Gastroesophageal sphincter (tissue), 3 donors: Measurements from ENCODE around the gene STXBP5L.

ENCODE experiments used
- CTCF ChIP-seq, 4 experiments: fragments of 200-600 bp in 2 of 4; fragments of 450-650 bp in 2 of 4; sonication (generic) in 1 of 4; IDR thresholded peaks; one replicate each; pipeline ENCODE4 v1.5.1; 2017 to 2019; ENCODE audit warnings: antibody characterized with exemption in 4 of 4, mild to moderate bottlenecking in 2 of 4, moderate library complexity in 2 of 4
- EP300 ChIP-seq: sonication (generic); formaldehyde crosslinking; IDR thresholded peaks from one replicate; pipeline ENCODE4 v1.6.1; 2017; ENCODE audit warnings: antibody characterized with exemption, mild to moderate bottlenecking
- POLR2A ChIP-seq, 2 donors: fragments of 450-650 bp; IDR thresholded peaks; one replicate each; pipeline ENCODE4 v1.6.1; 2017; ENCODE audit warnings: antibody characterized with exemption in 2 of 2, mild to moderate bottlenecking in 2 of 2, moderate library complexity in 1 of 2
- POLR2AphosphoS5 ChIP-seq: sonication (generic); formaldehyde crosslinking; IDR thresholded peaks from one replicate; pipeline ENCODE4 v1.6.1; 2017; ENCODE audit warnings: antibody characterized with exemption

DNA sequence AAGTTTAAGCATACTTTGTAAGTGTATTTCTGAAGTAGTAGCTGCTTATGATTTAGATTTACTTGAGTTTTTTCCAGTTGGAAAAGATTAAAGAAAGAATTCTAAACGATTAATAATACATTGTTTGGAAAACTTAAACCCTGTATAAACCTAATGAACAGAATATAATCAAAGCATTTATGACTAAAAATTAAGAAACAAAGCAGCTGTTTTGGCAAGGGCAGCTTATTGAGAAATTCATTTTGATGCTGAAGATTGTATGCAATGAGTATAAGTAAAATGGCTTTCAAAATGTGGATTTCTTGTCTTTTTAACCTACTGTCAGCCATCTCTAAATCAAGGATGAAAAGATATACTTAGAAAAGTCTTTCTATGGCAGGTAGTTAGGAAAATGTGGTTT is 497.6 kb downstream of the STXBP5L start:
- no peak for TF ChIP-seq CTCF (IDR thresholded peaks at IDR 0.05)
- TF ChIP-seq POLR2A (IDR thresholded peaks at IDR 0.05), result no peak
- TF ChIP-seq EP300, result no peak
- TF ChIP-seq POLR2AphosphoS5, result no peak
